Ishikawa (cell line): ENCODE results near the gene BSG.

Experiments used
- MAX ChIP-seq: IDR thresholded peaks from 2 replicates; pipeline ENCODE4 v1.6.1; 2012
- USF1 ChIP-seq: IDR thresholded peaks from 2 replicates; pipeline ENCODE4 v1.6.1; 2012

DNA sequence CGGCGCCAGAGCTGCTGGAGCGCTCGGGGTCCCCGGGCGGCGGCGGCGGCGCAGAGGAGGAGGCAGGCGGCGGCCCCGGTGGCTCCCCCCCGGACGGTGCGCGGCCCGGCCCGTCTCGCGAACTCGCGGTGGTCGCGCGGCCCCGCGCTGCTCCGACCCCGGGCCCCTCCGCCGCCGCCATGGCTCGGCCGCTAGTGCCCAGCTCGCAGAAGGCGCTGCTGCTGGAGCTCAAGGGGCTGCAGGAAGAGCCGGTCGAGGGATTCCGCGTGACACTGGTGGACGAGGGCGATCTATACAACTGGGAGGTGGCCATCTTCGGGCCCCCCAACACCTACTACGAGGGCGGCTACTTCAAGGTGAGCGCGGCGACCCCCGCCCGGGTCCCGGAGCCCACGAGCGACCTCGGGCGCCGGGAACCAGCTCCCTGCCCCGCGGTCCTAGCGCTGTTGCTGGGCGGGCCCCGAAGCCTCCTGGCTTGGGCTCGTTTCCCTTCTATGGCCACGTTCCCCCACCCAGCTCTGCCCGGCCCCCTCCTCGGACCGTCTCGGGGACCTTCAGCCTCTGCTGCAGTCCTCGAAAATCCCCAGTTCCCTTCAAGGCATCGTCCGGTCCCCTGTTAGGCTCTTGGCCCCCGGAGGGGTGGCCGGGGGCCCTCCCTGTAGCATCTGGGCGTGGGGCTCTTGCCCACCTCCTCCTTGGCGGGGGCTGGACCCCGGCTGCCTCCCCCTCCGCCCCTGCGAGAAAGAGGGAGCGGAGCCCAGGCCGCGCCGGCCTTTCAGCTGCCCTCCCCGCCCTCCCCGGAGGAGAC, 40.4 kb upstream of the BSG start, which contains the start of gene CDC34:
- no peak for TF ChIP-seq USF1
- no peak for TF ChIP-seq MAX
